SKM-1 (cell line): ENCODE results near the gene DAPK1.

Source experiments
- DNase-seq: peaks from one replicate; lab custom pipeline; 2025; ENCODE audit not compliant: unreplicated experiment; lab: John Stamatoyannopoulos, UW

The DAPK1 gene

GRCh38 chr9:87516222-87516925, 18.7 kb downstream of the DAPK1 start:
- DNase-seq, result peak; percentile 26

DNA sequence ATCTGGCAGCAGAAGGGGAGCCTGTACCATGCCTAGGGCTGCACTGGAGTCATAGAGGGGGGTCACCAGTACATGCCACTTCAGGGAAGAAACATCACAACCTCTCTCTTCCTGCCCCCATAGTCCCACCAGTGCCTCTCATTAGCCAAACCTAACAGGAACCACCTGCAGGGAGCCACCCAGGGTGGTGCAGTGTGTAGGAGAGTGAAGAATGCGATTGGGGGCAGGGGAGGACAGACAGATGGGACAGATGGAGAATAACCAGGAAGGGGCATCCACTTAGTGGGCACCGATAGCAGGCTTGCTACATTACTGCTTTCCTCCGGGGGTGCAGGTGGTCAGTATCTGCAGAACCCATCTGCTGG, 19.2 kb downstream of the DAPK1 start:
- no peak for DNase-seq

GRCh38 chr9:87517732-87518131, 20.1 kb downstream of the DAPK1 start:
- no peak for DNase-seq

DNA sequence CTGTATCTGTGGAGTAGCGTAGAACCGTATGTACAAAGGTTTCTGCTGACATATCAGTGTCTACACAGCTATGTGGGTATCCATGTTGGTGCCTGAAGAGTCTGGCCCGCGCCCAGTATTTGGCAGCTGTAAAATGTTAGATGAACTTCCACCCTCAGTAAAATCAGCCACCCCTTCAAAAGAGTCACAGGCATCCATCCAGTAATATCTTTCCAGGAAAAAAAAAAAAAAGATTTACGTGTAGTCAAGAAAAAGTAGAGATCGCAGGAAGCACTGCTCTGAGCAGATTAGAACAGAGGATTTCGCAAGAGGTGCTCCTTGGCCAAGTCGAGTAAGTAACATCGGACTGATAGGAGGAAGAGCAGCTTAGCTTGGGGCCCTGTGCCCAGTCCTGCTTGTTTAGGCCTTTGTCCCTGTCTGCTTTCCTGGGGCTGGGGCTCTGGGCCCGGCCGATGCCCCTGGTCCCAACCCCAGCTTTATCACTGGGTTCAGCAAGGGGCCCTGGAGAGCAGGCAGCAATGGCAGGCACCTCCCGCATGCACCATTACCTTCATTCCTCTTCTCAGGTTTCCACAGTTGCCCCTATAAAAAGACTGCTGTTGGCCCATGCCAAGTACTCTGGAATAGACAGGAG, 21.2 kb downstream of the DAPK1 start:
- peak; percentile 44 for DNase-seq

GRCh38 chr9:87519461-87519860, 21.8 kb downstream of the DAPK1 start:
- DNase-seq, result no peak

GRCh38 chr9:87520172-87520683, 22.6 kb downstream of the DAPK1 start:
- DNase-seq, result no peak

GRCh38 chr9:87521834-87522233, 24.2 kb downstream of the DAPK1 start:
- no peak for DNase-seq

DNA sequence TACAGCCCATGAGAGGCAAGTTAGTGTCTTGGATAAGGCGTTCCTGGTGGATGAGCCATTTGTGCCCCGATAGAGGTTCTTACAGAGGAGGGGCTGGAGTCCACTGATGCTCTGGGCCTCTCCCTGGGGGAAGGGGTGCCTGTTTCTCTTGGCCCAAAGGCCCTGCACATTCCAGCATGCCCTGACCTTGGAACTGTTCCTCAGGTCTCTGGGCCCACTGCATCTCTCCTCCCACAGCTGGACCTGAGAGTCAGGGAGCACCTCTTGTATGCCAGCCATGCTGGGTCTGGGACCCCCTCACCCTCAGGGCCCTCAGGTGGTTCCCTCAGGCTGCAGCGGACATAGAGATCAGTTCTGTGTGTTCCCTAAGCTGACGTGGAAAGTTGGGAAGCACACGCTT, 26.4 kb downstream of the DAPK1 start:
- DNase-seq, result no peak

- DNase-seq, result no peak
Measured at GRCh38 chr9:87525546-87526303, 28.1 kb downstream of the DAPK1 start.

DNA sequence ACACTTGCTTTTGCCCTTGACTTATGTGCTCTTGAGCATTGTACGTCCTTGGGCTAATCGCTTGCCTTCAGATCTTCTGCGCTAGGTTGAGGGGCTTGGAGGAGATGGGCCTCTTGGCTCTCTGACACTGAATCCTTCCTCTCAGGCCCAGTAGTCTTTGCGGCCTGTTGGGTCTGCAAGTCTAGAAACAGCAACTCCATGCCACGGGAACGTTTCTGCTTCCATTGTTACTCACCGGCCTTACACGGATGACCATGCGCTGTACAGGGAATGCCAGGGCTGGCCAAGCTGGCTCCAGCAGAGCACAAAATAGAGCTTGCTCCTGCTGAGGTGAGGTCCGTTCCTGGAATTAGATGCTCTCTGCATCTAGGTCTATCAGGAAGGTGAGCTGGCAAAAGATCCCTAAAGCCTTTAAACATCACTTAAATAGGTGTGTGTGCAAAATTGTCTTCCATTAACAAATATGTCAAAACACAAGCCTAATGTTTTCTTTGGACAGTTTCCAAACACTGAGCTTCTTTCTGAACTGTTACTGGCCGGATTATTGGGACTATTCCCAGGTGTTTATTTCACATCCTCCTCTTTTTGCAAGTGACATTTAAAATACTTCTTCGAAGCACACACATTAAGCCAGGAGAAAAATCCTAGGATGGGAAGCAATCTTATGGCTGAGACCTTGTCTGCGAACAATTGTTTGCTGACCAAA, 29.7 kb downstream of the DAPK1 start:
- no peak for DNase-seq

DNA sequence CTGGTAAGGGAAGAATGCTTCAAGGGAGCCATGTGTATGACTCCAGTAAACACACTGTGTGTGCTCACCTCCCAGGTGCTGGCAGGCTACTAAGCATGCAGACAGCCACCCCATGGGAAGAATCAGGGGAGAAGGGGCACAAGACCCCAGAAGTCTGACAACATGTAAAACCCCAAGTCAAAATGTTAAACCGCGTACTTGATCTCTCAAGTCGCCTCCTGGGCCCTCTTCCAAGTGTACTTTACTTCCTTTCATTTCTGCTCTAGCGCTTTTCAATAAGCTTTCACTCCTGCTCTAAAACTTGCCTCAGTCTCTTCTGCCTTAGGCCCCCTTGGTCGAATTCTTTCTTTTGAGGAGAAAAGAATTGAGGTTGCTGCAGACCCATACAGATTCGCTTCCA, 31.3 kb downstream of the DAPK1 start:
- DNase-seq, result no peak

DNA sequence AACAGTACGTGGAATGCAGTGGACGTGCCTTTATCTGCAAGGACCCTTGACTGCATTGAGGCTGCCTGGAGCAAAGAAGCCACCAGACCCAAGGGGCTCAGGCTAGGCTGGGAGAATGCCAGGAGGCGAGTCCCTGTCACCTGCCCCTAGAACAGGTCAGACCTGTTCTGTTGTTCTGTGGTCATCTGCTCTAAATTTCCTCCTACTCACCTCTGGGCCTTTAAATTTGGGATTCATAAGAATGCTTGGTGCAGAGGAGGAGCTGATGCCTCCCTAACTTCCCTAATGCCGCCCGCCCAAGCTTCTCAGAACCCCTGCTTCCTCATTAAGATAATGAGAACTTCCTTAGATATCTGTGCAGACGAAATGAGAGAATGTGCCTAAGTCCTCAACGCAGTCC, 32.0 kb downstream of the DAPK1 start:
- no peak for DNase-seq

DNA sequence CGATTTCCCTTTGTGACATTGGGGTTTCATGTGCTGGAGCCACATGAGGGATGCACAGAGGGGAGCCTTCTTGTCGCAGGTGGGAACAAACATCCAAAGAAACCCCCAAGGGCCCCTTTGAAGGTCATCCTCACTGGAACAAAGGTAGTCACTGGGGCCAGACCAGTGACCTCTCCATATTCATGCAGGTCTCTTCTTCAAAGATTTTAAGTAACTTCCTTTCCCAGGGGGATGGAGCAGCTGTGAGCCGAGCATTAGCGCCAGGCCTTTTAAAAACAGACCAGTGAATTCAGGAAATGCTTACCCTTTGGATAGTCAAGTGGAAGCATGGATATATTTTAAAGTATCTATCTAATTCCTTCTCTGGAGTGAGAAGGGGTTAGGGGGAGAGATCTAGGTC, 33.0 kb downstream of the DAPK1 start:
- DNase-seq, result no peak

- no peak for DNase-seq
Measured at GRCh38 chr9:87531370-87532295, 34.0 kb downstream of the DAPK1 start.

DNA sequence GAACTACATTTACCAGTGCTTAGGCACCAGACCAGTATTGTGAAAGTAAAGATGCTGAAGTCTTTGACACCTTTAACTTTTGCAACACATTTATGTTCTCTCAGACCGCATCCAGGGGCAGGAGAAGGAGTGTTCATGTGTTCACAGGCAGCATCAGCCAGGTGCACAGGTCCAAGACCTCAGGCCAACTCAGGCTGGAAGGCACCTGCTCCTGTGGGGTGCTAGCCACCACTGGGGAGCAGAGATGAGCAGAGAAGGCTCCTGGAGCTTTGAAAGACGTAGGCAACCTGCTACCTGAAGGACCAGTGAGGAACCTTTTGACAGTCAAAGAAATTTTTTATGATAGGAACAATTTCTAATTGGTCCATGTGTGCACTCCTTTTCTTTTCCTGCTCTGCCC, 35.6 kb downstream of the DAPK1 start:
- DNase-seq, result no peak

DNA sequence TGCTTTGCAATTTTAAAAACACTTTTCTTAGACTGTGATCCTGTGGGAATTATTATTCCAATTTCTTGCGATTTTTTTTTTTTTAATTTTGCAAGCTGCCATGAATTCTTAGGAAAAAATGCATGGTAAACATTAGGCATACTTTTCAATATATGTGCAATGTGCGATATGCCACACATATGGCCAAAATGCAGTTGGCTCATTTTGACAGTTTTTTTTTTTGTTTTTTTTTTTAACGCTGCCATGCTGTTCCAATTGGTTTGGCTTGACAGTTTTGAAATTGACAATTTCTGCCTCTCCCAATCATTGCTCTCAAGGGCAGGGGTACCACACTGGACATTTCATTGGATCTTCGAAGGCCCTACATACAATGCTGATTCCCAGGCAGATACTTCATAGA, 36.4 kb downstream of the DAPK1 start:
- no peak for DNase-seq

GRCh38 chr9:87534957-87535356, 37.3 kb downstream of the DAPK1 start:
- no peak for DNase-seq

GRCh38 chr9:87535817-87536539, 38.3 kb downstream of the DAPK1 start:
- no peak for DNase-seq

DNA sequence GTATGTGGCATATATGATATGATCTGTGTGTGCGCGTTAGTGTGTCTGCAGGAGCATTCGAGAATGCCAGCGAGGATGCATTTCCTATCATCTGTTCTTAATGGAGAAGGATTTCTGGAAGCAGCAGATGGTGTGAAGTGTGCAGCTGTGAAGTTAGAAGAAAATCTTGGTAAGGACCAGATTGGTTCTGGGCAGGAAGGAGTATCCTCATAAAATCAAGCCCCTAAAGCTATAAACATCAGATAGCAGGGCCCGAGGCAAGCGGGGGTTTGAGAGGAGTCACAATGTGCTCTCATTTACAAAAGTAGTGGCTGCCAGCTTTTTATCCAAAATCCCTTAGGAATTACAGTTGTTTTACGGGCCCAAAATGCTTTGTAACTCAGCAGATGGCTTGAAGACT, 40.0 kb downstream of the DAPK1 start:
- DNase-seq, result no peak
